NCI-H2196 treated with DMSO at 0.1 percent for 48 hours (cell line): ENCODE results near the gene ORAI3.
"Not testable (repeated sequence)": the region's sequence is repeated elsewhere in the genome, so short reads cannot be mapped to it uniquely, and the experiment has no call there.

Experiments used
- DNase-seq: peaks from one replicate; lab custom pipeline; 2025; ENCODE audit not compliant: unreplicated experiment; lab: John Stamatoyannopoulos, UW

The ORAI3 gene

DNA sequence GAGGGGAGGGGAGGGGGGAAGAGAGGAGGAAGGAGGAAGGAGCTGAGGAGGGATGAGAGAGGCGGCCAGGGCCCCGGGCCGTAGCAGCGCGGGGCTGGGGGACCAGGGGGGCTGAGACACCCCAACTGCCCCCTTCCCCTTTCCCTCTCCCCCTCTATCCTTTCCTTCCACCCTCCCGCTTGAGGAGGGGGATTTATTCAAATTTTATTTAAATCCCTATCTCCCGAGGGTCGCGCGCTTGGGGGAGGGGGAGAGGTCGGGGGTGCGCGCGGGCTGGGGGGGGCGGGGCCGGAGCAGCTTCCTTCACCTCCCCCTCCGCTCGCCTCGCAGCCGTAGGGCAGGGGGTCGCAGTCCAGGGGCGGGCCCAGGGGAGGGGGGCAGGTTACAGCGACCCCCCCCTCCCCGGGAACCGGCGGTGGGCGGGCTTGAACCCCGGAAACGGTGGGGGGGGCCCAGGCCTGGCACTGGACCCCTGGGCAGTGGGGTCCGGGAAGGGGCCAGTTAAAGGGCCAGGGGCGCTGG, 25.3 kb upstream of the ORAI3 start, which contains the start of gene FBXL19:
Gene FBXL19, plus strand, starts transcription at position 19 of the 522 bp plus-strand sequence. CDS start 2,183 bp downstream, outside the sequence.
- no peak for DNase-seq

DNA sequence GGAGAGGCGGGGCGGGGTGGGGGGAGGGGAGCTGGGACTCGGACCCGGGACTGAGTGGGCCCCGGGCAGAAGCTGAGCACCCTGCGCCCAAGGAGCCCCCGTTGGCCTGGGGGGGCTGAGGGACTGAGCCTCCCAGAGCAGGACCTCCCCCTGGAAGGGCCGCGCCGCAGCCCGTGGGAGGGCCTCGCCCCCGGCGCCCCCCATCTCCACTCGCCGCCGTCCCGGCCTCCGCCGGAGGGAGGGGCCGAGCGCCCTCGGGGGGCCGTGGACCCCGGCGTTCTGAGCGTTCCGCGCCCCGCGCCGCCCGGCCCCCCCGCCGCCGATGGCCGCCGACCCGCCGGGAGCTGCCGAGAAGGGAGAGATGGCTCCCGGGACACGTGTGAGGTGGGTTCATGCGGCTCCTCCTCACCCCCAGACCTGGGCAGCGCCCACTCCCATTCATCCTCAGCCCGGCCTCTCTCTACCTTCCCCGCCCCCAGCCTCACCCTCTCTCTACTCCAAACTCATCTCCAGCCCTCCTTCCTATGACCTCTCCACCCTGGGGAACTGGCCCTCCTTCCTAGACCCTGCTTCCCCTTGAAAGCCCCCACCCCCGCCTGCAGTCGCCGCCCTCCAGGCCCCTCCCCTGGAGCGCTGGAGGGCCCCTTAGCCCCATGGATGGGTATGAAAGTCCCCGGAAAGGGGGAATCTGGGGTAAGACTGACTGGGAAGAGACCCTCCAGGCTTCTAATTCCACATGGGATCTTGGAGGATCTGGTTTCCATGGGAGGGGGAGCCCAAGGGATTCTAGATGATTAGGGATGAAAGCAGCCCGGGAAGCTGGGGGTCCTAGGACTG, 24.6 kb upstream of the ORAI3 start:
- no peak for DNase-seq

DNA sequence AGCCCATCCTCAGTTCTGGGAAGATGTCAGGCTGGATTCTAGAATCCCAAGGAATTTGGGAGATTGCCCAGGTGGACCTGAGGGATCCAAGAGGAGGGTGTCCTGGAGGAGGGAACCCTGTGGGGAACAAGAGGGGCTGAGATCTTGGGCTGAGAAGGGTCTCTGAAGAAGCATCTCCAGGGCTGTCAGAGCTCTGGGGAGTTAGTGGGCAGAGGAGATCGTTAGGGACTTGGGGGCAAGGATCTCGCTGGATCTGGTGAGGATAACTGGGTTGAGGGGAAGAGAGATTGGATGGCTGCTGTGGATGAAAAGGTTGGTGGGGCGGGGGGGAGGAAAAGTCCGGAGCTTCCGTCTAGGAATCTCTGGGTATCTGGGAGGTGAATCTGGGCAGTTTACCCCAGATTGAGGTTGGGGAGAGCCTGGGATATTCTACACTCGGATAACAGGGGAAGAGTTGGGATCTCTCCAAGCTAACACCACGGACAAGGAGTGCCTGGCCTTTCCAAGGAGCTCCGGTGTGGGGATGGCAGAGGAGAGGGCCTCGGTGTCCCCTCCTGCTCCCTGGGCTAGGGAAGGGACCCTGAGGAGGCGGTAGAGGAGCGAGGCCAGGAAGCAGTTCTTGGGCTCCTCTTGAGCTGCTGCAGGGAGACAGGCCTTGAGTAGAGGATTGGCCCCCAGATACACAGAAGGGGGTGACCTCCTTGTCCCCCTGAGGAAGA, 23.8 kb upstream of the ORAI3 start:
- DNase-seq: no peak

DNA sequence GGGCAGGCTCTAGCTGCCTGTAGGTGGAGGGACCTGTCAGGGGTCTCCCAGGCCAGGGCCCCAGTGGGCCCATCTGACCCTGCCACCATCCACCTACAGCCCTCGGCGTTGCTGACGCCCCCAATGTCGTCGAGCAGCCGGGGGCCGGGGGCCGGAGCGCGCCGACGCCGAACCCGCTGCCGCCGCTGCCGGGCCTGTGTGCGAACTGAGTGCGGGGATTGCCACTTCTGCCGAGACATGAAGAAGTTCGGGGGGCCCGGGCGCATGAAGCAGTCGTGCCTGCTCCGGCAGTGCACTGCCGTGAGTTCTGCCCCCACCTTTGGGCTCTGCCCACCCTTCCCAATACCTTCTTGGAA, 23.3 kb upstream of the ORAI3 start:
- no peak for DNase-seq

DNA sequence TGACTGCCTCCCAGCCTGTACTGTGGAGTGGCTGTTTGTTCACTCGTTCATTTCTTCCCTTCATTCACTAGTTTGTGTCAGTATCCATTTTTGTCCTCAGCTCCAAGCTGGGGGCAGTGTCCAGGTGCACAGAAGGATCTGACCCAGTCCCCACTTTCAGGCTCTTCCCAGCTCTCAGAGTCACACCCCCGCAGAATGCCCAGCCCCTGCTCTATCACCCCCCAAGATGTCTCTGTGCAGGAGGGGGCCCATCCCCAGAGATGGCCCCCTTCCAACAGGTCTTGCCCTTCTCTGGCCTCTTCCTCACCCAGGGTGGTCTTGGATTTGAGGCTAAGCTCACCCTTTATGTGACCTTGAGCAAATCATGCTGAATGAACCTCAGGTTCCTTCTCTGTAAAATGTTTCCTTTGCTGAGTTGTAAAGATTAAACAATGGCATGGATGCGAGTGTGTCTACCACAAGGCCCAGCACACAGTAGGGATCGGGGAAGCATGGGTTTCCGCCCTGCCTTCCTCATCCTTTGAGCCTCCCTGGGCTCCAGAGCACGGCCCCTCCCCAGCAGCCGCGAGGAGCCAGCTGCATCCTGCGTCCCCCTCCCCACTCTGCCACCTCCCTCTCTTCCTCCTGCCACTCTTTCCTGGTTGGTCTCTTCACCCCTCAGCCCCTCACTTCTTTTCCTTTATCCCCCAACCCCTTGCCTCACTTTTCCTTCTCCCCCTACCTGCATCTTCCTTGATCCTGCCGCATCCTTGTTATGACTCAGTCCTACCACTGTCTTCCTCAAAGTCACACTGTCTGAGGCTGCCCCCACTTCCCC, 22.7 kb upstream of the ORAI3 start:
- DNase-seq: no peak

DNA sequence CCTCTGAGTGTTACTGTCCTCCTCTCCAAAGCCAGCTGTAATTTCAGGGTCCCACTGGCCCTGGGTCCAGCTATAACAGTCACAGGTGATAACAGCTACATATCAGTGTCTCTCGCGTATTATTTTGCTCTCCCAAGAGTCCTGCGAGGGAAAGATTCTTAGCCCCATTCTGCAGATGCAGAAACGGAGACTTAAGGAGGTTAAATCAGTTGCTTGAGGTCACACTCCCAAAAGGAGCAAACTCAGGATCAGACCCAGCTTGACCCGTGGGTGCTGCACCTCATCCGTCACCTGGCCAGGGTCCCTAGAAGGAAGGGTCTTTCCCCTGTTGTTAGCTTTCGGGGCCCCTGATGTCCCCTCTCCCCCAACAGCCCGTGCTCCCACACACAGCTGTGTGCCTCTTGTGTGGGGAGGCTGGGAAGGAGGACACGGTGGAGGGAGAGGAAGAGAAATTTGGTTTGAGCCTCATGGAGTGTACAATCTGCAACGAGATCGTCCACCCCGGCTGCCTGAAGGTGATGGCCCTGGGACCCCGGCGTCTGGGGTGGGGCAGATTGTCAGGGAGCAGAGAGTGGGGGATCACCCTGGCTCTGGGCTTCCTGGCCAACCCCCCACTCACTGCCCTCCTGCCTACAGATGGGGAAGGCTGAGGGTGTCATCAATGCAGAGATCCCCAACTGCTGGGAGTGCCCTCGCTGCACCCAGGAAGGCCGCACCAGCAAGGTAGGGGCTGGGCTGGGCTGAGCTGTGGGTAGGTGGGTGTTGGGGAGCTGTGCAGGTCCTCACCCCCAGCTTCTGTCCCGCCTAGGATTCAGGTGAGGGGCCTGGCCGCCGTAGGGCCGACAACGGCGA, 21.7 kb upstream of the ORAI3 start:
- DNase-seq: no peak

DNA sequence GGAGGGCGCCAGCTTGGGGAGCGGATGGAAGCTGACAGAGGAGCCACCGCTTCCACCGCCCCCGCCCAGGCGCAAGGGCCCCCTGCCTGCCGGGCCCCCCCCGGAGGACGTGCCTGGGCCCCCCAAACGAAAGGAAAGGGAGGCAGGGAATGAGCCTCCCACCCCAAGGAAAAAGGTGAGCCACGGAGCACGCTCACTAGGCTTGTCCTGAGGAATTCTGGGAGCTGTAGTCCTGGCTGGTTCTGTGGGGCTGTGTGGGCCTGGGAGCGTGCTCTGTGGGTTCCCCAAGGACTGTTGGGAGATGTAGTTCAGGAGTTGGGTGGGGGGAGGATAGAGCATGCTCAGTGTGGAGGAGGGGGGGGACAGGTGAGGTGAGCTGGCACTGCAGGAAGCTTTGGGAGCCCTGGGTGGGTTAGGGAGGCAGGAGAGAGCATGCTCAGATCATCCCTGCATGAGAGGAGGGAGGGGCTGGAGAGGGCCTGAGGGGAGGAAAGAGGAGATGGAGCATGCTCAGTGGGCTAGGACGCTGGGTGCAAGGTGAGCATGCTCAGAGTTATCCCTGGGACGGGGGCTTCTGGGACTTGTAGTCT, 21.0 kb upstream of the ORAI3 start:
- peak; percentile 96 for DNase-seq

DNA sequence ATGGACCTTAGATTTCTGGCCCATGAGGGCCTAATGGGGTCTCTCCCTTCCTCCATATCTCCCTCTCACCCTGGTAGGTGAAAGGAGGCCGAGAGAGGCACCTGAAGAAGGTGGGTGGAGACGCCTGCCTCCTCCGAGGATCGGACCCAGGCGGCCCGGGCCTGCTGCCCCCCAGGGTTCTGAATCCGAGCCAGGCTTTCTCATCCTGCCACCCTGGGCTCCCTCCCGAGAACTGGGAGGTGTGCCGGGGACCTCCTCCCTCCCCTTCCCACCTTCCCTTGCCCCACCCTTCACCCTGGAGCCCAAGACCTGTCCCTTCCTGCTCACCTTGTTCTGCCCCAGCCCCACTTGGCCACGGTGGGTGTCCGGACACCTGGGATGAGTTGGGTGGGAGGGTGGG, 20.5 kb upstream of the ORAI3 start:
- no peak for DNase-seq

DNA sequence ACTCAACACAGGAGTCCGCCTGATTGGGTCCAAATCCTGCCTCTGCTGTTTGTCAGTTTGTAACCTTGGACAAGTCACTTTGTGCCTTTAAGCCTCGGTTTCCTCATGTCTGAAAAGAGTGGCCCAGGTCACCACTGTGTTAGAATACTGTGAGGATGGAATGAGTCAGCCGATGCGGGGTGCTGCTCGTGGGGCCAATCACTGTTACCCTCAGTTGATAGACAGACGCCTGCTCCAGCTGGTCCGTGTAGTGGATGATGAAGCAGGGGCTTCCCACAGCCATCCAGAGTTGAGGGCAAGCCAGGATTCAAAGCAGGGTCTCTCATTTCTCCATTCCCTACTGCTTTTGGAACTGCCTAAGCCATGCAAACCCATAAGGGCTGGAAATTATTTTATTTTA, 19.7 kb upstream of the ORAI3 start:
- DNase-seq: no peak

DNA sequence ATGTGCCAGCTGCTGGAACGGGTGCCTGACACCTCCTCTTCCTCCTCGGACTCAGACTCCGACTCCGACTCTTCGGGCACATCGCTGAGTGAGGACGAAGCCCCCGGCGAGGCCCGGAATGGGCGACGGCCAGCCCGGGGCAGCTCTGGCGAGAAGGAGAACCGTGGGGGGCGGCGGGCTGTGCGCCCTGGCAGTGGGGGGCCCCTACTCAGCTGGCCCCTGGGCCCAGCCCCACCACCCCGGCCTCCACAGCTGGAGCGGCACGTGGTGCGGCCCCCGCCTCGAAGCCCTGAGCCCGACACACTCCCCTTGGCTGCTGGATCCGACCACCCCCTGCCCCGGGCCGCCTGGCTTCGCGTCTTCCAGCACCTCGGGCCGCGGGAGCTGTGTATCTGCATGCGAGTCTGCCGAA, 18.7 kb upstream of the ORAI3 start:
- no peak for DNase-seq

DNA sequence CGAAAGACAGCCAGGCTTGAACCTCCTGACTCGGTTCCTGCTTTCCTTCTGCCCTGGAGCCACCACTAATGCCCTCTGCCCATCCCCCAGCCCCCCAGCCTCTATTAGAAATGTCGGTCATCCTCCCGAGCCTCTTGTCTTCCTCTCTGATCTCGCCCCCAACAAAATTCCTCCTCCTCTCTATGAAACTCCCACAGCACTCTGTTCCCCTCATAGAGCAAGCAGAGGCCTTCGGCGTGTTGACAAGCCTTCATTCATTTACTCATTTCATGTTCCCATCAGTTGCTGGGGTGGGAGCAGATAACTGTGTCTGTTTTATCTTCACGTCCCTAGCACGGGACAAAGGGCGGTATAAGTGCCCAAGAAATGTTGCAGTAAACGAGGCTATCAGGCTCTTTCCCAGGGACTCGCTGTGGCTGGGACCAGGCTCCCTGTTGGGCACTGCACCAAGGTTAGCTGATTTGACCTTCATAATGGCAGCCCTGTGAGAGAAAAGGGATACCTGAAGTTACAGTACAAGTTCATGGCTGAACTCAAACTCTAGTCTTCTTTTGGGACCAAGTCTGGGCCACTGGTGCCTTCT, 17.7 kb upstream of the ORAI3 start:
- no peak for DNase-seq

DNA sequence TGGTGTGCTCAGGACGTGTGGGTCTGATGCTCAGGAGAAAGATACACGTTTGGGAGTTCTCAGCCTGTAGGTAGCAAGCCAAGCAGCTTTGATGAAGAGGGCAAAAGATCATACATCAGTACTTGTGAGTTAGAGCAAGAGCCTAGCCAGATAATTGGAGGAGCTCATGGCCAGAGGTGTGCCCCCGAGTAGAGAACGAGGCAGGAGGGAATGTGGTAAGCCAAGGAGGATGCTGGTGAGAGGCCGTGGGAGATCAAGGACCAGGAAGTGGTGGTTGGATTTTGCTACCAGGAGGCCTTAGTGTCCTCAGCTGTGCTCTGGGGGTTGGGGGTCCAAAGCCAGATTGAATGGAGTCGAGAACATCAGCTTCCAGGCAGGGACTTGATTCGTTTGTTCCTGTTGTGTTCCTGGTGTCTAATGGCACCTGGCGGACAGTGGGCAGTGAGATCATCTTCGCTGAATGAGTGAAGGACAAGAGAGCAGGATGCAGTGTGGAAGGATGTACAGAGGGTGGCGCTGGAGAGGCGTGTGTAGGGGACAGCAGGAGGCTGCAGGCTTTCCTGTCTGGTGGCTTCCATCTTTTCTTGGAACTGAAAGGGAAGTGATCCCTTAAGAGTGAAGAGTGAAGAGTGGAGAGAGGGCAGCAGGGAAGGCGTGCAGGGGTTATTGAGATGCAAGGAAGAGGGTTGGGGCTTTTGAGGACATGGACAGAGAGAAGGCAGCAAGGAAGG, 13.9 kb upstream of the ORAI3 start:
- peak; percentile 34 for DNase-seq

DNA sequence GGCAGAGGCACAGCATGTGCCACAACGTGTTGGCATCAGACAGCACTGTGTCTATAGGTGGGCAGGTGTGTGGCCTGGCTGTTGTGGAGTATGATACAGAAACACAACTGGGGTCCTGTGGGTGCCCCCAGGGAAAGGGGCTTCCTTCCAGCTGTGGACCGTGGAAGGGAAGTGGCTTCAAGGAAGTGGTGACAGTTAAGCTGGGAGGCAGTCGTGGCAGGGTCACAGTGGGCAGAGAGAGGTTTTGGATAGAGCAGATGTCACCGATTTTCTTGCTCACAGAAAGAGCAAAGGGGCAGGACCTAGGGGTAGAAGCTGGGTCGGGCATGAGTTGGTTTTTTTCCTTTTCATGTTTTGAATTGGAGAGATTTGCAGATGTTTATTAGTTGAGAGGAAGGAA, 11.2 kb upstream of the ORAI3 start:
- no peak for DNase-seq

DNA sequence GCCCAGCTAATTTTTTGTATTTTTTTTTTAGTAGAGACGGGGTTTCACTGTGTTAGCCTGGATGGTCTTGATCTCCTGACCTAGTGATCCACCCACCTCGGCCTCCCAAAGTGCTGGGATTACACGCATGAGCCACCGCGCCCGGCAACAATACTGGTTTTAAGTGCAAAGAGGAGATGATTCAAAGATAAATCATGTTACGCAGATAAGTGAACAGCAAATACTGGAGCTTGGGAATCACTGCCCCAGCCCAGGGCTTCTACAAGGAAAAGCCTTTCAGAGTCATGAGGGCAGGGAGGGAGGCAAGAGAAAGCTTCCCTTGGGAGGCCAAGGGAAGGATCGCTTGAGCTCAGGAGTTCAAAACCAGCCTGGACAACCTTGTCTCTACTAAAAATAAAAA, 9.3 kb upstream of the ORAI3 start:
- not testable (repeated sequence) for DNase-seq

DNA sequence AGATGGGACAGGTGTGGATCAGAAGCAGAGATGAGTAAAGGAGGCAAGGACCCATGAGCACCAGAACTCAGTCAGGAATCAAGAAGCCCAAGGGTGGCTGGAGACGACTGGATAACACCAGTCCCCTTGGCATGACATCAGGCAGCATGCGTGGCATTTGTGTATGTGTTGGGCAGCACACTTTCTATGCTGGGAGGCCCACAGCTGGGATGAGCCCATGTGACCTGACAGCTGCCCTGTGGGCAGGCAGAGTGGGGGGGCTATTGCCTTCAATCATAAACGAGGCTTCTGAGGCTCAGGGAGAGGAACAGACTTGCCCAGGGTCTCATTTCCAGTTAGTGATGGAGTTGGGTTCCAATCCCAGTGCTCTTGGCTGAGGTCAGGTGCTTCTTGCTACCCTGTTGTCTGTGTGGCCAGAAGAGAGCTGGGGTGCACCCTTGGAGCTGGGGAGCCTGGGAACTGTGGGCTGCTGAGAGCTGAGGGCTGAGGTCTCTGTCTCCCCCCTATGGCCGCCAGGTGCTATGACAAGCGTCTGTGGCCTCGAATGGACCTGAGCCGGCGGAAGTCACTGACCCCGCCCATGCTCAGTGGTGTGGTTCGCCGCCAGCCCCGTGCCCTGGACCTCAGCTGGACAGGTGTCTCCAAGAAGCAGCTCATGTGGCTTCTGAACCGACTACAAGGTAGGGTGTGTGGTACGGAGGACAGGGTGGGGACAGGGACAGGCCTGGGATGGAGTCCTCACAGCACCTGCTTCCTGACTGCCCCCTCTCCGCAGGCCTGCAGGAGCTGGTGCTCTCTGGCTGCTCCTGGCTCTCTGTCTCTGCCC, 7.1 kb upstream of the ORAI3 start:
- peak; percentile 68 for DNase-seq

DNA sequence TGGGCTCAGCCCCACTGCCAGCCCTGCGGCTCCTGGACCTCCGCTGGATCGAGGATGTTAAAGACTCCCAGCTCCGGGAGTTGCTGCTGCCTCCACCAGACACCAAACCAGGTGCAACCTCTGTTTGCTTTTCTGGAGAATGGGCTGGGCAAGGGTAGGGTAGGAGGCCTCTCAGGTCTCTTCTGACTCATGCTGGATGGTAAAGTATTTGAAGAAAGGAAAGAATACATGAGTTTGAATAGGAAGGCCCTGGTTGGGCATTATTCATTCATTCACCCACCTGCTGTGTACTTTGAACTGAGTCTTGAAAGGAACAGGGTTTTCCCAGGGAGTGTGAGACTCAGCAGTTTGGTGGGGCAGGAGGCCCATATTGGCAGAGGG, 6.5 kb upstream of the ORAI3 start:
- no peak for DNase-seq

DNA sequence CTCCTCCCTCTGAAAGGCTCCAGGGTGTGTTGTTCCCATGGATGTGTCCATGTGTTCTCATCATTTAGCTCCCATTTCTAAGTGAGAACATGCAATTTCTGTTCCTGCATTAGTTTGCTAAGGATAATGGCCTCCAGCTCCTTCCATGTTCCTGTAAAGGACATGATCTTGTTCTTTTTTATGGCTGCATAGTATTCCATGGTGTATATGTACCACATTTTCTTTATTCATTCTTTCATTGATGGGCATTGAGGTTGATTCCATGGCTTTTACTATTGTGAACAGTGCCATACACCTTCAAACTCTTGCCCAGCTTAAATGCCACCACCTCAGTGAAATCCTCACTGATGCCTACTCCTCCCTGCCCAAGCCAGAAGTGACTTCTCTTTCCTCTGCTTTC, 4.5 kb upstream of the ORAI3 start:
- no peak for DNase-seq
